GM12892 (cell line): ENCODE measurements around the gene TVP23A.
"Not testable (repeated sequence)": the region's sequence is repeated elsewhere in the genome, so short reads cannot be mapped to it uniquely, and the experiment has no call there.

Experiments
- DNase-seq: peaks from one replicate; pipeline ENCODE4 v3.0.0; 2011; ENCODE audit not compliant: insufficient read length
- FAIRE-seq: peaks from 2 replicates; lab custom pipeline; 2011; peaks lifted over from hg19 to GRCh38; lab: Jason Lieb, UNC
- POLR2A ChIP-seq: IDR thresholded peaks from 2 replicates; pipeline ENCODE4 v1.6.1; 2011; ENCODE audit warnings: low read depth, low read length, control low read depth
- POLR2AphosphoS5 ChIP-seq: IDR thresholded peaks from 2 replicates; pipeline ENCODE4 v1.6.1; 2011; ENCODE audit warnings: low read depth, low read length, control low read depth
- TAF1 ChIP-seq: IDR thresholded peaks from 2 replicates; pipeline ENCODE4 v1.6.1; 2011; ENCODE audit warnings: low read depth, mild to moderate bottlenecking, control low read depth, low read length, borderline replicate concordance

The TVP23A gene

GRCh38 chr16:10752843-10753523 is 65.6 kb downstream of the TVP23A start:
- DNase-seq, result no peak
- FAIRE-seq, result peak; percentile 75
- TF ChIP-seq TAF1 (no peak), POLR2A (no peak), POLR2AphosphoS5 (no peak)

GRCh38 chr16:10751291-10751697 is 67.3 kb downstream of the TVP23A start:
- DNase-seq (no peak), FAIRE-seq (peak; percentile 65)
- TF ChIP-seq POLR2AphosphoS5 (no peak), TAF1 (no peak), POLR2A (0 out of 2 replicates have a peak, but pooled peaks have one; percentile 3)

GRCh38 chr16:10750793-10751192 is 67.8 kb downstream of the TVP23A start:
- FAIRE-seq (no peak), DNase-seq (no peak)

GRCh38 chr16:10745841-10746240 is 72.8 kb downstream of the TVP23A start:
- no peak for TF ChIP-seq POLR2AphosphoS5
- no peak for TF ChIP-seq TAF1
- no peak for TF ChIP-seq POLR2A
- DNase-seq, result no peak
- FAIRE-seq, result no peak

More at GRCh38 chr16:10750793-10751192, 67.8 kb downstream of the TVP23A start:
- TF ChIP-seq TAF1, result no peak
- TF ChIP-seq POLR2AphosphoS5, result no peak
- TF ChIP-seq POLR2A, result no peak

- DNase-seq (no peak), FAIRE-seq (no peak)
- TF ChIP-seq POLR2A, result no peak
- no peak for TF ChIP-seq POLR2AphosphoS5
- TF ChIP-seq TAF1, result no peak
These were observed 74.1 kb downstream of the TVP23A start for GRCh38 chr16:10744370-10745030.

- peak; percentile 95 for FAIRE-seq
These were observed 74.8 kb downstream of the TVP23A start, which contains the start of gene NUBP1 for GRCh38 chr16:10743610-10744369. NUBP1 (plus strand) TSS chr16:10743842; CDS start chr16:10743864, 22 bp downstream.

GRCh38 chr16:10743227-10743609 is 75.4 kb downstream of the TVP23A start:
- FAIRE-seq (no peak), DNase-seq (no peak)
- TF ChIP-seq POLR2A (no peak), TAF1 (no peak), POLR2AphosphoS5 (no peak)

More at GRCh38 chr16:10743610-10744369, 74.8 kb downstream of the TVP23A start, which contains the start of gene NUBP1:
- TF ChIP-seq POLR2A (peak; percentile 92; the same call in 1 of the 2 replicates), POLR2AphosphoS5 (peak; percentile 90), TAF1 (peak; percentile 60)
- peak; percentile 86 for DNase-seq

GRCh38 chr16:10741844-10742243 is 76.8 kb downstream of the TVP23A start:
- no peak for DNase-seq
- no peak for FAIRE-seq
- TF ChIP-seq POLR2A (no peak), TAF1 (no peak), POLR2AphosphoS5 (no peak)

GRCh38 chr16:10741249-10741648 is 77.3 kb downstream of the TVP23A start:
- FAIRE-seq, DNase-seq: not testable (repeated sequence)

GRCh38 chr16:10740845-10741208 is 77.8 kb downstream of the TVP23A start:
- FAIRE-seq, result no peak
- DNase-seq, result no peak
- TF ChIP-seq TAF1 (no peak), POLR2AphosphoS5 (no peak)

- FAIRE-seq (peak; percentile 17), DNase-seq (no peak)
- TF ChIP-seq POLR2A (no peak), POLR2AphosphoS5 (no peak), TAF1 (no peak)
These were observed 78.4 kb downstream of the TVP23A start for GRCh38 chr16:10740000-10740844.
